Kidney (tissue), 14 donors: ENCODE measurements around the gene APBB2. TPM values are rescaled to one million over a fixed set of nuclear protein-coding genes. Genes with fewer than 3 reads are reported as not detected.
A peak's percentile ranks its signal among the peaks of the same experiment; 100 is the strongest.

Experiments
- DNase-seq, 5 donors: peaks; one replicate each; pipeline ENCODE4 v3.0.0-alpha.2; 2013 to 2020
- FAIRE-seq: peaks from 2 replicates; lab custom pipeline; 2012; peaks lifted over from hg19 to GRCh38; lab: Jason Lieb, UNC
- H3K27ac ChIP-seq, 2 donors: one replicate each; pipeline ENCODE4 v1.7.0; 2013; ENCODE audit warnings: low read depth in 2 of 2, low read length in 2 of 2, inconsistent platforms in 1 of 2
- H3K27me3 ChIP-seq: one replicate; pipeline ENCODE4 v1.7.1; 2013; ENCODE audit warnings: low read length, inconsistent platforms; ENCODE audit not compliant: control insufficient read depth, insufficient read depth
- H3K36me3 ChIP-seq, 3 donors: one replicate each; pipeline versions ENCODE4 v1.7.0 to v1.7.1; 2013; ENCODE audit warnings: low read length in 3 of 3, control low read depth in 1 of 3, inconsistent platforms in 1 of 3; ENCODE audit not compliant: insufficient read depth in 3 of 3, control insufficient read depth in 2 of 3
- H3K4me1 ChIP-seq, 3 donors: one replicate each; pipeline versions ENCODE4 v1.7.0 to v1.7.1; 2013; ENCODE audit warnings: low read length in 3 of 3, inconsistent platforms in 1 of 3, low read depth in 1 of 3; ENCODE audit not compliant: control insufficient read depth in 2 of 3, insufficient read depth in 2 of 3
- H3K4me3 ChIP-seq, 3 donors: one replicate each; pipeline versions ENCODE4 v1.7.0 to v1.8.1; 2013; ENCODE audit warnings: low read length in 3 of 3, control low read depth in 1 of 3, inconsistent platforms in 1 of 3
- H3K9ac ChIP-seq, 3 donors: one replicate each; pipeline versions ENCODE4 v1.7.0 to v1.7.1; 2013; ENCODE audit warnings: low read length in 3 of 3, control low read depth in 1 of 3, inconsistent platforms in 1 of 3
- H3K9me3 ChIP-seq, 3 donors: one replicate each; pipeline versions ENCODE4 v1.7.0 to v1.7.1; 2013; ENCODE audit warnings: low read length in 3 of 3, control low read depth in 1 of 3, inconsistent platforms in 1 of 3; ENCODE audit not compliant: control insufficient read depth in 2 of 3, insufficient read depth in 1 of 3
- intact Hi-C: fragments of 100-400 bp; cut with DNase I; formaldehyde crosslinking; loops from one replicate; pipeline ENCODE4 v1.11.1; 2022
- polyA plus RNA-seq: library from polyadenylated mRNA; stranded (reverse); fragments of 350-450 nt; fragmentation: Illumina TruSeq; extraction: RNeasy Lipid Tissue Mini Kit (QIAGEN cat#74804); gene quantifications from one replicate; pipeline ENCODE4 v1.2.3, GENCODE V29; 2014; ENCODE audit warnings: low read depth, low replicate concordance; ENCODE audit not compliant: insufficient read depth
- total RNA-seq: library from RNA; stranded (reverse); fragmentation: NEBNext Ultra II Directional; extraction: Animal tissue kit (Norgen Biotek cat#: 25700); gene quantifications from one replicate; pipeline ENCODE4 v1.2.1, GENCODE V29; 2021
- TF ChIP-seq, protein P1 (sequence below): IDR thresholded peaks from 3 replicates; pipeline ENCODE4 v1.5.1; 2012; ENCODE audit warnings: mild to moderate bottlenecking, moderate library complexity, borderline replicate concordance; ENCODE audit not compliant: insufficient read depth; ENCODE audit errors: extremely low read depth
- donor health status: control.
- donor health status: control.
- donor health status: control.
- donor health status: control.
- donor health status: control.
- donor health status: DM: yes; HTN: yes; CAD: no.
- donor health status: Normal renal cell carcinoma (clear cell type).

The APBB2 gene
- total and polyA plus RNA-seq, 2 donors from 2014 or later, result 13.4 to 65.6 TPM

DNA sequence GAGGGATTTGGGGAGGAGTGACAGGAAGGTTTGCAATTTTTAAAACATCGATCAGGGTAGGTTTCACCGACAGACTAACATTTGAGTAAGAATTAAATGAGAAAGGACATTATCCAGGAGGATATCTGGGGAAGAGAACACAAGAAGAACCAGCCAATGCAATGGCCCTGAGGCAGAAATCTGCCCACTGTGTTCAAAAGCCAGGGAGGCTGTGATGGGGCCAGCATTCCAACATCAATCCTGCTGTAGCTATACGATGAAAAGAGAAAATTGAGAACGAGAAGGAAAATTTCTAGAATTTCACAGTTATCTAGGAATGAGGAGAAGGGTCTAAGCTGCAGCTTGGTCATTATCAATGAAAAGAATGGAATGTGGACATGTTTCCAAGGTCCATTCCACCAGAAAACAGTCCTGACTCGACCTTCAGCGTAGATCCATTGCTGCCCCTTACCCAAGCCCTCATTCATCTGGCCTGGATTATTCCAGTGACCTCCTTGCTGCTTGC, 84.4 kb downstream of the APBB2 start:
- H3K4me3 ChIP-seq, result no peak overlapping the region
- no peak overlapping the region for H3K27ac ChIP-seq
- DNase-seq (no peak), FAIRE-seq (no peak)
- TF ChIP-seq, protein P1, sequence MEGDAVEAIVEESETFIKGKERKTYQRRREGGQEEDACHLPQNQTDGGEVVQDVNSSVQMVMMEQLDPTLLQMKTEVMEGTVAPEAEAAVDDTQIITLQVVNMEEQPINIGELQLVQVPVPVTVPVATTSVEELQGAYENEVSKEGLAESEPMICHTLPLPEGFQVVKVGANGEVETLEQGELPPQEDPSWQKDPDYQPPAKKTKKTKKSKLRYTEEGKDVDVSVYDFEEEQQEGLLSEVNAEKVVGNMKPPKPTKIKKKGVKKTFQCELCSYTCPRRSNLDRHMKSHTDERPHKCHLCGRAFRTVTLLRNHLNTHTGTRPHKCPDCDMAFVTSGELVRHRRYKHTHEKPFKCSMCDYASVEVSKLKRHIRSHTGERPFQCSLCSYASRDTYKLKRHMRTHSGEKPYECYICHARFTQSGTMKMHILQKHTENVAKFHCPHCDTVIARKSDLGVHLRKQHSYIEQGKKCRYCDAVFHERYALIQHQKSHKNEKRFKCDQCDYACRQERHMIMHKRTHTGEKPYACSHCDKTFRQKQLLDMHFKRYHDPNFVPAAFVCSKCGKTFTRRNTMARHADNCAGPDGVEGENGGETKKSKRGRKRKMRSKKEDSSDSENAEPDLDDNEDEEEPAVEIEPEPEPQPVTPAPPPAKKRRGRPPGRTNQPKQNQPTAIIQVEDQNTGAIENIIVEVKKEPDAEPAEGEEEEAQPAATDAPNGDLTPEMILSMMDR, result no peak
- H3K9ac ChIP-seq, result no peak overlapping the region
- peaks cover 0 to 17% (median 15%) of the 10 kb centered on the region in 3 donors for H3K4me1 ChIP-seq
- intact Hi-C loops, result no loop called here
- H3K27me3 ChIP-seq, result no peaks in the 10 kb centered on the region
- H3K9me3 ChIP-seq, result no peaks in the 10 kb centered on the region
- H3K36me3 ChIP-seq, result no peaks in the 10 kb centered on the region

DNA sequence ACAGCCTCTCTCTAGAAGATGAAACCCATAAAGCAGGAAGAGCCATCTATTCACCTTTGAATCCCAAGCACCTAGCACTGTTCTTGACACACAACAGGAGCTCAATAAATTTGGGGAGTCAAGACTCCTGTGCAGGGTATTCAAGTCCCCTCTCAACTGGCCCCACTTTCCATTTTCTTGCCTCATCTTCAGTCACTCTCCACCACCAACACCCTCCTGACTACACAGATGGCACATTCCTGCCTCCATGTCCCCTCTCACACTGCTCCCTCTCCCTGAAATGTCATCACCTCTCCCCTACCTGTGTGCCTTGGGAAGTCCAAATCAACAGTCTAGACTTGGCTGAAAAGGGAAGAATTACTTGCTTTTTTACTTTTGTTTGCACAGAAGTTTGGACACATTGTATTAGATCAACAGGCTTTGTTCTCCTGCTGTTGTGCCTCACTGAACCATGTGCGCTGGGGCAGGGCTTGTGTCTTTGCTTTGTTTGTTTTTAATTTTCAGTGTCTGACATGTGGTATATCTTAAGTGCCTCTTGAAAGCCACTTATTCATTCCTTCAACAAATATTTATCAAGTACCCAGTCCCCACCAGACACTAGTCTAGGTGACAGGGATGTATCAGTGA, 85.1 kb downstream of the APBB2 start:
- Histone ChIP-seq H3K9me3 (no peaks in the 10 kb centered on the region), H3K4me1 (peaks cover 0 to 15% (median 12%) of the 10 kb centered on the region in 3 donors), H3K4me3 (no peak overlapping the region), H3K9ac (no peak overlapping the region), H3K36me3 (no peaks in the 10 kb centered on the region), H3K27ac (no peak overlapping the region), H3K27me3 (no peaks in the 10 kb centered on the region)
- DNase-seq (peak in 1 of 5 donors; percentile 45), FAIRE-seq (no peak)
- intact Hi-C loops, result no loop called here
- TF ChIP-seq, protein P1, result no peak

DNA sequence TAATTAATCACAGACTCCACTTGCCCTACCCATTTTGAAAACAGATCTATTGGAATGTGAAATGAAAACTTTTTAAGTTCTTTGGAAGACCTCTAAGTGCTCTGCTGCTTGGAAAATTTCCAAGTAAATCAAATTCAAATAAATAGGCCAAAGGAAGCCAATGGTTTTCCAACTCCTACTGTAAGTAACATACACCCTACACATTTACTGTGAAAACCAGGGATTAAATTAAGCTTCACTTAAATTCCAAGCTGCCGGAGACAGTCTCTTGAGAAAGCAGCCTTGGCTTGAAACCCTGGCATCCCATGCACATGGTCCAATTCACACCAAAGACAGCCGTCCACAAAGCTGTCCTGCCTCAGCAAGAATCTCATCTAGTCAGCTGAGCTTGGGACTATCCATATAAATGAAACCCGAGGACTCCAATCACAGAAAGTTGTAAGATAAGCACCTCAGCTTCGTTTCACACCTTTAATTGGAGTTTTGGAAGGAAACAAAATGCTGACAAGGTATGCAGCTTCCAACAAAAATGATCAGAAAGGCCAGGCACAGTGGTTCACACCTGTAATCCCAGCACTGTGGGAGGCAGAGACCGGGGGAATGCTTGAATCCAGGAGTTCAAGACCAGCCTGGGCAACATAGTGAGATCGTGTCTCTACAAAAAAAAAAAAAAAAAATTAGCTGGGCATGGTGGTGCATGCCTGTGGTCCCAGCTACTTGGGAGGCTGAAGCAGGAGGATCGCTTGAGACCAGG, 88.6 kb downstream of the APBB2 start:
- FAIRE-seq, result no peak
- DNase-seq, result peak in 2 of 5 donors; percentile 48 to 49
- Histone ChIP-seq H3K4me1 (peaks cover 0 to 9% (median 5%) of the 10 kb centered on the region in 3 donors), H3K27ac (peak overlapping the region in 1 of 2 donors; percentile 4), H3K4me3 (no peak overlapping the region), H3K27me3 (no peaks in the 10 kb centered on the region), H3K36me3 (no peaks in the 10 kb centered on the region), H3K9ac (no peak overlapping the region), H3K9me3 (no peaks in the 10 kb centered on the region)
- intact Hi-C loops, result no loop called here
- TF ChIP-seq, protein P1, result no peak
